HG03460 (cell line): ENCODE results near the gene SLC17A9.
"Not testable (repeated sequence)": the region's sequence is repeated elsewhere in the genome, so short reads cannot be mapped to it uniquely, and the experiment has no call there.

Experiments
- ATAC-seq: cut with Tn5 transposase; IDR thresholded peaks from one replicate; pipeline ENCODE4 v1.9.1; 2021; ENCODE audit not compliant: unreplicated experiment

SLC17A9 gene

DNA sequence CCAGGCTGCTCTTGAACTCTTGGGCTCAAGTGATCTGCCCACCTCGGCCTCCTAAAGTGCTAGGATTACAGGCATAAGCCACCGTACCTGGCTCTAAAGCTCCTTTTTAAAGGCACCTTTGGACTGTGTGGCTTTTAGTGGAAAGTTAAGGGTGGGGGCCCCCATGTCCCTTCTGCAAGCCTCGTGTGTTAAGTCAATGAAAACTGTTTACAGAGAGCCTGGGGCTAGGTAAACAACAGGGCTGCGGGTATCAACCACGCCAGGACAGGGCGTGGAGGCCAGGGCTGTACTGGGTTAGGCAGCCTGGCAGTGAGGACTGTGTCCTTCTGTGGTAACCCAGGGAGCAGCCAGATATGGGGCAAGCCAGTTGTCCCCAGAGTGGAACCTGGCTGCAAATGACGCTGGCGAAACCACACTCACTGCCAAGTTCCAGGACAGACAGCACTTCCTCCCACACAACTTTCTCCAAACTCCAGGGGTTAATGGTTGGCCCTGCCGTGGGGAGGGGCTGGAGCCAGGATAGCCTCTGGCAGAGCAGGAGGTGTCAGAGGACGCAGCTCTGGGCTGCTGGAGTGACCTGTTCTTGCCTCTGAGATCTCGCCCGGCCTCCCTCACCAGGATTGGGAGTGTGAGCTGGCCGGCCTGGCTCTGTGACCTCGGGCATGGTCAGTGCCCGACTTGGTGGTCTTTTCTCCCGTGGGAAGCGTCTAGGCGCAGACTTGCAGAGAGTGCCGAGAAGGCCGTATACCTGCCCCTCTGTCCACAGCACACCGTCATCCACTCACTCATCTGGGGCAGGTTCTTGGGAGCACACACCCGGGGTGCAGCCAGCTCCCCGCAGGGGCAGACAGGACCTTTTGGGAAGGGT lies 3.2 kb downstream of the SLC17A9 start:
- no peak for ATAC-seq

DNA sequence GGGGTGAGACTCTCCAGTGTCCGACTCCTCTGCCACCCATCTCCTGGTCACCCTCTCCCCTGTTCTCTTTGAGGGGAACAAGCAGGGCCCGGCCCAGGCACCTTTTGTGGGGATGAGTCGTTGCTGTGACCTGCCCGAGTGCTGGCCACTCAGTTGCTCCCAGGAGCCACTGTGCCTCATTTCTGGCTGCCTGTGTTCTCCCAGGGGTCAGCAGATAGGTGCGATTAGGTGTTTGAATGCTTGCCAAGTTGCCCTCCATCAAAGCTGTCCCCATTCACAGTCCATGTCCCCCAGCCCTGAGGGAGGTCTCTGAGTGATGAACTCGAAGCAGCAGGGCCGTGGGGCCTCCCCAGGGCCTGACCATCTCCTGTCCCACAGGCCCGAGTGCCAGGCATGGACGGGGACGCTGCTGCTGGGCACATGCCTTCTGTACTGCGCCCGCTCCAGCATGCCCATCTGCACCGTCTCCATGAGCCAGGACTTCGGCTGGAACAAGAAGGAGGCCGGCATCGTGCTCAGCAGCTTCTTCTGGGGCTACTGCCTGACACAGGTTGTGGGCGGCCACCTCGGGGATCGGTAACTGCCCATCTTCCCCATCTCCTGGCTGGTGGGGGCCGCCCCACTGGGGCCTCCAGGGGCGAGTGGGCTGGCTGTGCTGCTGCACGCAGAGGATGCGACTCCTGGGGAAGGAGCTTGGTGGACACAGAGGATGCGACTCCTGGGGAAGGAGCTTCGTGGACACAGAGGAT lies 4.1 kb downstream of the SLC17A9 start:
- no peak for ATAC-seq

DNA sequence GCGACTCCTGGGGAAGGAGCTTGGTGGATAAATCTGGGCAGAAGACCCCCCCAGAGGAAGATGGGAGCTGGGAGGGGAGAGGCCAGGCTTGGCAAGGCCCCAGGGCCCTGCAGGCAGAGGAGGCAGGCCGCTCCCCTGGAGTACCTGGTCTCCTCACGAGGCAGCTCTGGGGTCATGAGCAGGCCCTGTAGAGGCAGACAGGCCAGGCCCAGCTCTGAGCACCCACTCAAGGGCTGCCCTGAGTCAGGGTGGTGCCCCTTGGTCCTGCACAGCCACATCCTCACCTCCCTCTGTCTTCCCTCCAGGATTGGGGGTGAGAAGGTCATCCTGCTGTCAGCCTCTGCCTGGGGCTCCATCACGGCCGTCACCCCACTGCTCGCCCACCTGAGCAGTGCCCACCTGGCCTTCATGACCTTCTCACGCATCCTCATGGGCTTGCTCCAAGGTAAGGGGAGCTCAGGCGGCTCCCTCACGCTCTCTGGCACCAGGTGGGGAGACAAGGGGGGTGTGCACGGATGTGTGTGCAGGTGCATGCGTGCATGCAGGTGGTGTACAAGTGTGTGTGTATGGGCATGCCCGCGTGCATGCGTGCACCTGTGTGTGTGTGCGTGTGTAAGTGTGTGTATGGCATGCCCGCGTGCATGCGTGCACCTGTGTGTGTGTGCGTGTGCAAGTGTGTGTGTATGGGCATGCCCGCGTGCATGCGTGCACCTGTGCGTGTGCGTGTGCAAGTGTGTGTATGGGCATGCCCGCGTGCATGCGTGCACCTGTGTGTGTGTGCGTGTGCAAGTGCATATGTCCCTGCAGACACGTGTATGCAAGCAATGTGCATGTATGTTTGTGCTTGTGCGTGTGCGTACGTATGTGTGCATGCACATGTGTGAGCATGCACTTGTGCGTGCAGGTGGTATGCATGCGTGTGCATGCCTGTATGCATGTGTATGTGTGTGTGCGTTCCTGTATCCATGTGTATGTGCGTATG lies 4.9 kb downstream of the SLC17A9 start:
- ATAC-seq, result no peak

DNA sequence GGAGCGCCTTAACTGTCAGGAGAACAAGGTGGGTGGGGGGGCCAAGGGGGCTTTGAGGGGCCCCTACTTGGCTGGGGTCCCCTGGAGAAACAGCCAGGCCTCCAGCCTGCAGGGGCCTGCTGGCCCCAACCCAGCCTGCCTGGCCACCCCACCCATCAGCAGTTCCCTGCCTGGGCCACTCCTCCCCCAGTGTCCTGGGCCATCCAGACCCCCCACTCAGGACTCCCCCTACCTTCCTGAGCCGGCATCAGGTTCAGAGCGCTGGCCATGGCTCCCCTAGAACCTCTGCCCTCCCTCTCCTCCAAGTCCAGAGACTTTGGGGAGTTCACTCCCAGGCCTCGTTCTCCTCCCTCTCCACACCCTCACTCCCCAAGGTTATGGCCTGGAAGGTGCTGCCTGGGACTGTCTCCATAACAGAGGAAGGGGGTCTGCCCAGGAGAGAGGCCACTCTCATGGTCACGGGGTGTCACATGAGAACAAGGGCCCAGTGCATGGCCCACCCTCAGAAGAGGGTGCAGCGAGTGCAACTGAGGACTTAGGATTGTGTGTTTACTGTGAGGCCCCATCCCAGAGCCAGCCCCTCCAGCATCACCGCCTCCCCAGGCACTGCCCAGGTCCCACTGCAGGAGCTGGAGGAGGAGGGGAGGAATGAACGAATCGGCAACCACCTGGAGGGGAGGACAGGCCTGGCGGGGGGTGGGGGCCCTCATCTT lies 6.0 kb downstream of the SLC17A9 start:
- no peak for ATAC-seq

DNA sequence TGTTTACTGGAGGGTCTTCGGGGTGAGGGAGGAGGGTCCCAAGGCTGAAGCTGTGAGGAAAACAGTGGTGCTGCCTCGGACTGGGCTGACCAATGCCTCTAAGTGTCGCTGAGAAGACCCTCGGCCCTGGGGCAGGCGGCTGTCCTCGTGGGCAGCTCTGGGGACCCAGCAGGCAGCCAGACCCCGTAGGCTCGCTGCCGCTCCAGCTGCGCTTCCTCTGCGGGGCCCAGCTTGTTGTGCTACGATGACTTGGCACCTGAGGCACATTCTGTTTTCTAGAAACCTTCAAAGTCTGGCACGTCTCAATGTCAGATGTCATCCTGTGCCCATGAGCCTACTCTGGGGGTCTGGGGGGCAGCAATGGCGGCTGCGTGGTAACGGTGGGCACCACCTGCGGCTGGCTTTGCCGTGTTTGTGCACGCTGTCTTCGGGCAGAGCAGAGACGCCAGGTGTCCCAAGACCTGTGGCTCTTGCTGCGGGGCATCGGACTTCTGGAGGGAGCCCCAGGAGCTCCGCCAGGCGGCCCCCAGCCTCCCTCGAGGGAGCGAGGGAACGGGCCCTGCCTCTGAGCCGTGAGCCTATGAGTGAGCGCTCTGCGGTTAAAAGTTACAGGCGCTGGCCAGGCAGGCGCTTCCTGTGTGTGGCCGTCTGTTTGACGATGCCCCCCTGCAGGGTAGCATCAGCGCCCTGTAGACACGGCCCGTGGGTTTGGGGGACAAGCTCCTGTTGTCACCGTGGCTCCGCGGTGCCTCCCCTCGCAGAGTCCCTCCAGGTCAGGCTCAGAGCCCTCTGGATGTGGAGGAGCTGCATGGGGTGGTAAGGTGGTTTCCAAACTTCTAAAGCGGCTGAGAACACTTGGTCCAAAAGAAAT lies 6.8 kb downstream of the SLC17A9 start:
- ATAC-seq, result no peak

DNA sequence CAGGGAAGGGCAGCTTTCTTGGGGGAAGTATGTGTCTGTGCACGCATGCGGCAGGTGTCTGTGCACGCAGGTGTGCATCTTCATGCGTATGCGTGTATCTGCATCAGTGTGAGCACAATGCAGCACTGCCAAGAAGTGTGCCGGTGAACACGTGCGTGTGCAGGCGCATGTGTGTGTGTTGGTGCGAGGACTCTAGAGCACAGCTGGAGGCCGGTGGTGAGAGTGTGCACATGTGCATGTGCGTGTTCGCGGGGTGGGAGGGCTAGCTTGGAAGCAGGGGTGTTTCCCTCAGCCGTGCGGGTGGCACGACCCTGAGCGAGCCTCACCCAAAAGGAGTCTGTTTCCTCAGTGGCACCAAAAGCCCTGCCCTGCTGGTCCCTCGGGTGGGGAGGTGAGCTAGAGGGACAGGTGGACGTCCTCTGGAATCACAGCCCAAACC lies 7.5 kb downstream of the SLC17A9 start:
- ATAC-seq, result no peak

DNA sequence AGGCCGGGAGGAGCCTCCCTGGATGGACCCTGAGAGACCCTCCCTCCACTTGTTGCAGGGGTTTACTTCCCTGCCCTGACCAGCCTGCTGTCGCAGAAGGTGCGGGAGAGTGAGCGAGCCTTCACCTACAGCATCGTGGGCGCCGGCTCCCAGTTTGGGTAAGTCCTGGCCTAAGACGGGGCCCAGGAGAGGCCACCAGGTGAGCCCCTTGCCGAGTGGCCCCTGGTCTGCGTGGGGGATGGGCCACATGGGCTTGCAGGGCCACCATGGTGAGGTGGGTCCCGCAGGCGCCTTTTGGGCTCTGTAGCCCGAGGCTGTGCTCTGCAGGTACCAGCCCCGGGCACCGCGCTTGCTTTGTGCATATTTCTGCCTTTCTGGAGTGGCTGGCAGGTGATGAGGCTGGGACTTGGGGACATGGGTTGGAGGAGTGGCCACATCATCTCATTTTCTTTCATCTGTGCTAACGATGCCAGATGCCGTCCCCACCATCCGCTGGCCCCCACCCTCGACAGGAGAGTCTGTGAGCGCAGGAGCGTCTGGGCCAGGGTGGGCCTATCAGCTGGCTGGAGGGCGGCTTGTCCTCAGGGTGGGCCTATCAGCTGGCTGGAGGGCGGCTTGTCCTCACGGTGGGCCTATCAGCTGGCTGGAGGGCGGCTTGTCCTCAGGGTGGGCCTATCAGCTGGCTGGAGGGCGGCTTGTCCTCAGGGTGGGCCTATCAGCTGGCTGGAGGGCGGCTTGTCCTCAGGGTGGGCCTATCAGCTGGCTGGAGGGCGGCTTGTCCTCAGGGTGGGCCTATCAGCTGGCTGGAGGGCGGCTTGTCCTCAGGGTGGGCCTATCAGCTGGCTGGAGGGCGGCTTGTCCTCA lies 8.2 kb downstream of the SLC17A9 start:
- ATAC-seq, result not testable (repeated sequence)

DNA sequence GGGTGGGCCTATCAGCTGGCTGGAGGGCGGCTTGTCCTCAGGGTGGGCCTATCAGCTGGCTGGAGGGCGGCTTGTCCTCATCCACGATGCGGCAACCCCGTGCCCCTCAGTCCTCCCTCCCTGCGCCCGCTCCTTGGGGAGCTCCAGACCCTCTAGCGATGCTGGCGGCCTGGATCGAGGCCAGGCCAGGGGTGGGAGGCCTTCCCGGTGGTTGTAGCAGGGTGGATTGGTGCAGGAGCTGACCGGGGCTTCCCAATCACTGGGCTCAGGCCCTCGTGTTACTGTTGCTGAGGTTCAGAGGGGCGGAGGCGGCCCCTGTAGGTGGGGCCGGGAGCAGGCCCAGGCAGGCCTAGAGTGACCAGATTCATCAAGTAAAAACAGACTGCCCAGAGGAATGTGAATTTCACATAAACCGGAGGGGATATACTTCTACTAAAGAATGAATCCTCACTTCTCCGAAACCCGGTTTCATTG lies 8.8 kb downstream of the SLC17A9 start:
- ATAC-seq, result no peak

DNA sequence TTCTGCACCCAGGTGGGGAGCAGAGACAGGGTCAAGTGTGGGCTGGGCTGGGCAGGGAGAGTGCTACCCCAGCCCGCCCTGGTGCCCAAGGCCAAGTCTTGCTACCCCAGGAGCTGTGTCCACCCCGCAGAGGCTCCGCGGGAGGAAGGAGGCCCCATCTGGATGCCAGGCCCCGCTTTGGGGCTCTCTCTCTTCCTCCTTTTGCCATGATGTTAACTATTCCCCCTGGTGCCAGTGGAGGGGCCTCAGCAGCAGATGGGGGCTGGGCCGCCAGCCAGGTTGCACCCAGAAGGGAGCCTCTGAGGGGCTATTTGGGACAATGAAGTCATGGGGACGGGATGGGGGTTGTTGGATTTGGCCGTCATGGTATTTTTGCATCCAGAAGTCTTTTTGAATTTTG lies 9.3 kb downstream of the SLC17A9 start:
- no peak for ATAC-seq

DNA sequence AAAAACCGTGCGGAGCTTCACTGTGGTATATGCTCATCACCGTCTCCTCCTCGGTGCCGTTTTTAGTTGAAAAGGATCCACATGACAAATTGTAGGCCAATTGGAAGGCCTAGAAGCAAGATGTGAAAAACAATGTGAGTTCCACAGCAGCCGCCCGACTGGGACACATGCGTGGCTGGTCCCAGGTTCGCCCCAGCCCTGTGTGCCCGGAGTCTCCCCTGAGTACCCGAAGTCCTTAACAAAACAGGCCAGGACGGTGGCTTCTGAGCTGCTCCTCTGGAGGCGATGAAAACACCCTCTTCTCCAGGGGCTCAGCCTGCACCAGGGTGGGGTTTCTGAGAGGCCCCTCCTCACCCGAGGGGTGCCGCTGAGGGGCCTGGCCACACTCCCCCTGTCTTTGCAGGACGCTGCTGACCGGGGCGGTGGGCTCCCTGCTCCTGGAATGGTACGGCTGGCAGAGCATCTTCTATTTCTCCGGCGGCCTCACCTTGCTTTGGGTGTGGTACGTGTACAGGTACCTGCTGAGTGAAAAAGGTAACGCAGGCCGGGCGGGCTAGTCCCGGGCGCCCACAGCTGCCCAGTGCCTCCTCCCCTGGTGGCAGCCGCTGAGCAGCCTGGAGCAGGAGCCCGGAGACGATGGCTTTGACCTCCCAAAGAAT lies 9.8 kb downstream of the SLC17A9 start:
- no peak for ATAC-seq

DNA sequence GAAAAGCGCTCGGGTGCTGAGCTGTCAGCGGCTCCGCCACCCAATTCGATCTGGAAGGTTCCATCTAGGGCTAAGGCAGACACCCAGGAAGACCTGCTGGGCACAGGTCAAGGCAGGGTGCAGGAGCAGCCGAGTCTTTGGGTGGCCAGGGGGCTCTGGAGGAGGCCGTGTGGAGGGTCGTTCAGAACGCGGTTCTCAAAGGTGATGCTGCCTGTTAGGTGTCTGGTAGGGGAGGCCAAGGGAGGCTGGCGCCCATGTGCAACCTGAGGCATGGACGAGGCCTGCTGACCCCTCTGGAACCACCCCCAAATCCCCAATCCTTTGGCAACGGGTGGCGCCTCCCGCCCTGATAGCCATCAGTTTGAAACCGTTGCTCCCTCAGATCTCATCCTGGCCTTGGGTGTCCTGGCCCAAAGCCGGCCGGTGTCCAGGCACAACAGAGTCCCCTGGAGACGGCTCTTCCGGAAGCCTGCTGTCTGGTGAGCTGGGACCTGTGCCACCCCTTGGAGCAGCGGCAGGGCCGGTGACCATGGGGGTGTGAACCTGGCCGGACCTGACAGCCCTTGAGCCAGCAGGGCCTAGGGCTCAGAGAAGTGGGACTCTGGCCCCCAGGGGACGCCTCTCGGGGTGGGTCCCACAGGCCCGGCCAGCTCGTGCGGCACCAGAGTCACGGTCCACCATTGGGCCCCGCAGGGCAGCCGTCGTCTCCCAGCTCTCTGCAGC lies 10.5 kb downstream of the SLC17A9 start:
- no peak for ATAC-seq

DNA sequence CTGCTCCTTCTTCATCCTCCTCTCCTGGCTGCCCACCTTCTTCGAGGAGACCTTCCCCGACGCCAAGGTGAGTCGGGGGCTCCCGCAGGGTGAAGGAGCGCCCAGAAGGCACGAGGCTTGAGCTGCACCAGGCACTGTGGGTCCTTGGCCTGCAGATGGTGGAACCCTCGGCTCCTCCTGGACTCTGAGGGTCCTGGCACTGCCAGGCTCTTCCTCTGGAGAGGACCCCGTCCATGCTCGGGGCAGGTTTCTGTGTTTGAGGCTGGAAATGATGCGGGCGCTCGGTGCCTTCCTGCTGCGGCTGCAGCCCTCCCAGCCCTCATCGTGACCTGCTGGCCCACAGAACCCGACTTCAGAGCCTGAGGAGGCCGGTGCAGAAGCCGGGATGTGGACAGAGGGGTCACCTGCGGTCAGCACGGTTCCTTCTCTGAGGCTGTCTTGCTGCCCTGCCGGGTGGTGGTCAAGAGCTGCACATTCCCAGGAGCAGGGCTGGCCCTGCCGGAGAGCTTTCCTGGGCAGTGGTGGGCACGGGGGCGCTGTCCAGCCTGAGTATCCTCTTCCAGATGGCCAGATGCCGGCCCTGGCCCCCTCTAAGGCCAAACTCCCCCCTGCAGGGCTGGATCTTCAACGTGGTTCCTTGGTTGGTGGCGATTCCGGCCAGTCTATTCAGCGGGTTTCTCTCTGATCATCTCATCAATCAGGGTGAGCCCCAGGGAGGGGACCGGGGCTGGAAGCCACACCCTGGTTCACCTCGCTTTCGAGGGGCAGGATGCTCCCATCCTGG lies 11.3 kb downstream of the SLC17A9 start:
- no peak for ATAC-seq

DNA sequence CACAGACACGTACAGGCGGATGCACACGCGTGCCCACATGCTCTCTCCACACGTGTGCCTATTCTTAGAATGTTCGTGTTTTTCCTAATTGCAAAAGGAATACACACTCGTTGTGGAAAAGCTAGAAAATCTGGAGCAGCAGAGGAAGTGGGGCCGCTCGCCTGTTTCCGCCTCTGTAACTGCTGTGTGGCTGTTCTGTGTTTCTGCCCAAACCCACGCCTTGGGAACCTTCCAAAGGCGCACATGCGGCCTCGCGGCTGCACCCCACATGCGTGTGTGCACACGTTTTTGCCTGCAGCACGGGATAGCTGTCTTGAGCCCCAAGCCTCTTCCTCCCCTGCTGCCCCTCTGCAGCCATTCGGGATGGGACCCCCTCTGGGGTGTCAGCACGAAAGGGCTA lies 12.2 kb downstream of the SLC17A9 start:
- ATAC-seq, result no peak

DNA sequence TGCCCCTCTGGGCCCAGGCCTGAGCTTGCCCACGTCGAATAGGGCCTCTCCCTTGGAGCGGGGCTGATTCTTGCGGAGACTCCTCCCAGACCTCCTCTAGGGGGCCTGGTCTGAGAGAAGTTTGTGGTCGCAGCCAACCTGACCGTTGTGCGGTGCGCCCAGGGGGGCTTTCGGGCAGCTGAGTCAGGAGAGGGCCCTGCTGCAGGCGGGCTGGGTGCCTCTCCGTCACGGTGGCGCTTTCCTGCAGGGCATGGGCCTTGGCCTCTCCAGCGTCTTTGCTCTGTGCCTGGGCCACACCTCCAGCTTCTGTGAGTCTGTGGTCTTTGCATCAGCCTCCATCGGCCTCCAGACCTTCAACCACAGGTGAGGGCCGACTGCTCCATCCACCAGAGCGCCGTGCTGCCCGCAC lies 12.9 kb downstream of the SLC17A9 start:
- no peak for ATAC-seq

DNA sequence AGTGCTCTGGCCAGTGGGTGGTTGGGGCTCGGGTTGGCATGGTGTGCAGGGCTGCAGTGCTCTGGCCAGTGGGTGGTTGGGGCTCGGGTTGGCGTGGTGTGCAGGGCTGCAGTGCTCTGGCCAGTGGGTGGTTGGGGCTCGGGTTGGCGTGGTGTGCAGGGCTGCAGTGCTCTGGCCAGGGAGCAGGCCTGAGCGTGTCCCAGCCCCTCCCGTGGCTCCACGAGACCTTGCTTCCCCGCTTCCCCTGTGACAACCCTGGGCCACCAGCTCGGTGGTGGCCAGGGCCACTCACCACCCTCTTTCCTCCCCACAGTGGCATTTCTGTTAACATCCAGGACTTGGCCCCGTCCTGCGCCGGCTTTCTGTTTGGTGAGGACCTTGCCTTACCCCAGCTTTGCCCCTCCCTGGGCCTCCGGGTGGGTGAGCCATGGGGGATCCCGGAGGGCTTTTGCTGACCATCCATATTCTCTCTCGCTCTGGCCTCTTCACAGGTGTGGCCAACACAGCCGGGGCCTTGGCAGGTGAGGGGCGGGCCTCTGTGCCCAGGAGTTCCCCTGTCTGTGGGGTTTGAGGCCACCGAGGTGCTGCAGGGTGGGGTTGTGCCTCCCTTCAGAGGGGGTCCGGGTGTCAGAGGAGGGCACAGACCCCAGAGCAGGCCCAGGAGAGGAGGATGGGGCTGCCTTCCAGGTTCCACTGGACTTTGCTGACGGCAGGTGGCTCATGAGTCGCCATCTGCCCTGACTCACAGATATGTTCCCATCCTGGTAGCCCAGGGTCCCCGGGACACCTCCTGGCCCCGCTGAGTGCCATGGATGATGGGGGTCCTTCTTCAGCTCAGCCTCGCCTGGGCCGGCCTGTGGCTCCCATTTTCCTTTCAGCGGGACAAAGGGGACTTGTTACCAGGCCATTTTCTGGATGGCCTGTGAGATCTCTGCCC lies 14.0 kb downstream of the SLC17A9 start:
- ATAC-seq, result no peak
